B cell (primary cell): ENCODE data around the gene PRKX. TPM values are rescaled to one million over a fixed set of nuclear protein-coding genes. Genes with fewer than 3 reads are reported as not detected.

Source experiments
- ATAC-seq: fragments of 200-7000 bp; cut with Tn5 transposase; one replicate; pipeline ENCODE4 v1.10.0; 2021; ENCODE audit warnings: low read depth, mild to moderate bottlenecking, moderate number of reproducible peaks, moderate library complexity
- CTCF ChIA-PET: fragments of 350-600 bp; sonication (Branson Sonifier 250); formaldehyde crosslinking; loops from one replicate; lab custom pipeline; 2021; ENCODE audit warnings: antibody characterized with exemption, inconsistent platforms; lab: Charles Lee
- POLR2A ChIA-PET: fragments of 350-600 bp; sonication (Branson Sonifier 250); formaldehyde crosslinking; loops from one replicate; lab custom pipeline; 2021; ENCODE audit warnings: antibody characterized with exemption; lab: Charles Lee
- DNase-seq: peaks from one replicate; pipeline ENCODE4 v3.0.0; 2013
- H2AFZ ChIP-seq: 2 replicates; pipeline ENCODE4 v1.6.1; 2012; ENCODE audit warnings: mild to moderate bottlenecking, low read depth, low read length; ENCODE audit not compliant: insufficient read depth, poor library complexity, severe bottlenecking
- H3K27ac ChIP-seq, 2 donors: 1 replicate in 1 of 2; 2 replicates in 1 of 2; pipeline ENCODE4 v1.5.1; 2012 to 2013; ENCODE audit warnings: low read length in 2 of 2, mild to moderate bottlenecking in 2 of 2, moderate library complexity in 1 of 2
- H3K27me3 ChIP-seq, 4 experiments: fragments of 200-600 bp in 1 of 4; sonication (generic) in 1 of 4; replicated peaks in 1 of 4; 1 replicate in 2 of 4; 2 replicates in 2 of 4; pipeline versions ENCODE4 v1.6.1 to v1.7.0; 2013 to 2016; ENCODE audit warnings: low read length in 3 of 4, mild to moderate bottlenecking in 2 of 4, mixed read lengths in 1 of 4, moderate library complexity in 1 of 4; ENCODE audit not compliant: insufficient read depth in 4 of 4, control insufficient read depth in 3 of 4; ENCODE audit errors: control extremely low read depth in 1 of 4
- H3K36me3 ChIP-seq, 2 experiments: replicated peaks in 1 of 2; 1 replicate in 1 of 2; 2 replicates in 1 of 2; pipeline versions ENCODE4 v1.6.1 to v1.7.1; 2013; ENCODE audit warnings: low read length in 1 of 2; ENCODE audit not compliant: insufficient read depth in 2 of 2, control insufficient read depth in 1 of 2; ENCODE audit errors: control extremely low read depth in 1 of 2, extremely low read depth in 1 of 2
- H3K4me1 ChIP-seq, 2 donors: fragments of 200-600 bp in 1 of 2; sonication (generic) in 1 of 2; 1 replicate in 1 of 2; 2 replicates in 1 of 2; pipeline versions ENCODE4 v1.5.1 to v1.6.1; 2013 to 2017; ENCODE audit warnings: low read length in 2 of 2; ENCODE audit not compliant: control insufficient read depth in 2 of 2, insufficient read depth in 2 of 2
- H3K4me2 ChIP-seq: replicated peaks from 2 replicates; pipeline ENCODE3; 2012; ENCODE audit warnings: mild to moderate bottlenecking, low read depth, low read length; ENCODE audit not compliant: poor library complexity, severe bottlenecking
- H3K4me3 ChIP-seq, 5 experiments: fragments of 200-600 bp in 1 of 5; sonication (generic) in 1 of 5; 1 replicate in 3 of 5; 2 replicates in 2 of 5; pipeline versions ENCODE4 v1.5.1 to v1.7.0; 2011 to 2016; ENCODE audit warnings: low read length in 4 of 5, mild to moderate bottlenecking in 4 of 5, low read depth in 2 of 5, control low read depth in 1 of 5, moderate library complexity in 1 of 5; ENCODE audit not compliant: insufficient read depth in 1 of 5; ENCODE audit errors: control extremely low read depth in 1 of 5, extremely low read depth in 1 of 5
- H3K79me2 ChIP-seq: fragments of 200-600 bp; sonication (generic); one replicate; pipeline ENCODE4 v1.6.0; 2016; ENCODE audit warnings: low read length; ENCODE audit not compliant: control insufficient read depth, insufficient read depth
- H3K9ac ChIP-seq: fragments of 200-600 bp; sonication (generic); 2 replicates; pipeline ENCODE4 v1.6.1; 2017; ENCODE audit warnings: mild to moderate bottlenecking, low read length, moderate library complexity
- H3K9me3 ChIP-seq, 3 donors: one replicate each; pipeline versions ENCODE4 v1.6.1 to v1.7.1; 2013; ENCODE audit warnings: low read length in 2 of 3; ENCODE audit not compliant: control insufficient read depth in 2 of 3, insufficient read depth in 1 of 3; ENCODE audit errors: control extremely low read depth in 1 of 3
- H4K20me1 ChIP-seq: 2 replicates; pipeline ENCODE4 v1.6.0; 2012; ENCODE audit warnings: mild to moderate bottlenecking, low read length; ENCODE audit not compliant: insufficient read depth, control insufficient read depth, poor library complexity, severe bottlenecking
- H3K27ac Mint-ChIP-seq: one replicate; pipeline ENCODE4 v1.8.0; 2021; ENCODE audit warnings: mixed read lengths
- H3K27me3 Mint-ChIP-seq: one replicate; pipeline ENCODE4 v1.8.0; 2021; ENCODE audit warnings: mixed read lengths
- H3K4me1 Mint-ChIP-seq: one replicate; pipeline ENCODE4 v1.8.0; 2021; ENCODE audit warnings: mixed read lengths
- H3K4me3 Mint-ChIP-seq: one replicate; pipeline ENCODE4 v1.8.0; 2021; ENCODE audit warnings: mixed read lengths
- H3K9me3 Mint-ChIP-seq: one replicate; pipeline ENCODE4 v1.8.0; 2022; ENCODE audit warnings: mixed read lengths; ENCODE audit not compliant: insufficient read depth
- EZH2 ChIP-seq: IDR thresholded peaks from 2 replicates; pipeline ENCODE4 v1.6.1; 2012; ENCODE audit warnings: borderline replicate concordance, low read depth, mild to moderate bottlenecking, moderate library complexity, low read length; ENCODE audit not compliant: insufficient read depth, poor library complexity, severe bottlenecking
- WGBS: methylation state at CpG from one replicate; pipeline ENCODE4 v1.1.5; 2013; ENCODE audit warnings: missing lambda C conversion rate; ENCODE audit not compliant: insufficient coverage; 5-methylcytosine and 5-hydroxymethylcytosine counted together
- intact Hi-C: fragments of 100-400 bp; cut with micrococcal nuclease; formaldehyde crosslinking; loops from one replicate; pipeline ENCODE4 v1.10.0; 2022
- polyA plus RNA-seq: library from polyadenylated mRNA; depleted of rRNA; stranded (reverse); fragments of >200 nt; gene quantifications from 2 replicates; pipeline ENCODE4 v1.2.3, GENCODE V29; 2012
- total RNA-seq, 2 donors: library from RNA; stranded (reverse); fragments of 120-200 nt in 1 of 2; gene quantifications; 1 replicate in 1 of 2; 2 replicates in 1 of 2; pipeline versions ENCODE4 v1.2.3 to v1.2.4, GENCODE V29; 2013 to 2022
- TF ChIP-seq, protein P1 (sequence below): fragments of 200-600 bp; IDR thresholded peaks from one replicate; pipeline ENCODE4 v1.8.0; 2022; ENCODE audit warnings: antibody characterized with exemption, mild to moderate bottlenecking

The PRKX gene
- total and polyA plus RNA-seq, 2 donors (not counting 1 experiment from before 2014, with no cell fraction given), result 26.2 to 52.5 TPM

DNA sequence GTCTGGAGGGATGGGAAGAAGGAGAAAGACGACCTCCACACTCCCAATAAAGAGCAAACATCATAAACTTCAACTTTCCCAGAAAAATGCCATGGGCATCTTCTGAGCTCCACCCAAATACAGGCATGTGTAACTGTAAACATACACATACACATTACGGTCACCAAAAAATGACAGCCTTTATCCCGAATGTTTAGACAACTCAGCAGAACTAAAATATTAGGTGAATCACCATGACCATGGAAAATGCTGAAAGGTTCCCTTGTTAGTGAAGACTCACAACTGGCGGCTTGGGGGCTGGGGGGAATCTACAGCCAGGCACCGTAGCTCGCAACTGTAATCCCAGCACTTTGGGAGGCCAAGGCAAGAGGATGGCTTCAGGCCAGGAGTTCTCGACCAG is 33.0 kb downstream of the PRKX start:
- H3K79me2 ChIP-seq, result peaks cover 69% of the 10 kb centered on the region
- no peak overlapping the region for H3K4me3 ChIP-seq
- H3K4me2 ChIP-seq, result no peak overlapping the region
- WGBS, result no CpG with 5 or more reads among the region's 7 CpGs
- intact Hi-C loops, result no loop called here
- TF ChIP-seq, protein P1, sequence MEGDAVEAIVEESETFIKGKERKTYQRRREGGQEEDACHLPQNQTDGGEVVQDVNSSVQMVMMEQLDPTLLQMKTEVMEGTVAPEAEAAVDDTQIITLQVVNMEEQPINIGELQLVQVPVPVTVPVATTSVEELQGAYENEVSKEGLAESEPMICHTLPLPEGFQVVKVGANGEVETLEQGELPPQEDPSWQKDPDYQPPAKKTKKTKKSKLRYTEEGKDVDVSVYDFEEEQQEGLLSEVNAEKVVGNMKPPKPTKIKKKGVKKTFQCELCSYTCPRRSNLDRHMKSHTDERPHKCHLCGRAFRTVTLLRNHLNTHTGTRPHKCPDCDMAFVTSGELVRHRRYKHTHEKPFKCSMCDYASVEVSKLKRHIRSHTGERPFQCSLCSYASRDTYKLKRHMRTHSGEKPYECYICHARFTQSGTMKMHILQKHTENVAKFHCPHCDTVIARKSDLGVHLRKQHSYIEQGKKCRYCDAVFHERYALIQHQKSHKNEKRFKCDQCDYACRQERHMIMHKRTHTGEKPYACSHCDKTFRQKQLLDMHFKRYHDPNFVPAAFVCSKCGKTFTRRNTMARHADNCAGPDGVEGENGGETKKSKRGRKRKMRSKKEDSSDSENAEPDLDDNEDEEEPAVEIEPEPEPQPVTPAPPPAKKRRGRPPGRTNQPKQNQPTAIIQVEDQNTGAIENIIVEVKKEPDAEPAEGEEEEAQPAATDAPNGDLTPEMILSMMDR, result no peak
- no peak for TF ChIP-seq EZH2
- ChIA-PET CTCF (no interaction called here), POLR2A (no interaction called here)
- no peaks in the 10 kb centered on the region for H3K9me3 ChIP-seq
- peaks cover 14% of the 10 kb centered on the region for H3K4me1 Mint-ChIP-seq
- peaks cover 37% of the 10 kb centered on the region for H4K20me1 ChIP-seq
- H3K27me3 Mint-ChIP-seq, result no peaks in the 10 kb centered on the region
- ATAC-seq, result no peak
- no peak overlapping the region for H2AFZ ChIP-seq
- no peaks in the 10 kb centered on the region for H3K27me3 ChIP-seq
- H3K27ac Mint-ChIP-seq, result no peak overlapping the region
- no peaks in the 10 kb centered on the region for H3K9me3 Mint-ChIP-seq
- no peaks in the 10 kb centered on the region for H3K36me3 ChIP-seq
- H3K9ac ChIP-seq, result no peak overlapping the region
- no peaks in the 10 kb centered on the region for H3K4me1 ChIP-seq
- DNase-seq, result no peak
- H3K27ac ChIP-seq, result no peak overlapping the region
- H3K4me3 Mint-ChIP-seq, result no peak overlapping the region

DNA sequence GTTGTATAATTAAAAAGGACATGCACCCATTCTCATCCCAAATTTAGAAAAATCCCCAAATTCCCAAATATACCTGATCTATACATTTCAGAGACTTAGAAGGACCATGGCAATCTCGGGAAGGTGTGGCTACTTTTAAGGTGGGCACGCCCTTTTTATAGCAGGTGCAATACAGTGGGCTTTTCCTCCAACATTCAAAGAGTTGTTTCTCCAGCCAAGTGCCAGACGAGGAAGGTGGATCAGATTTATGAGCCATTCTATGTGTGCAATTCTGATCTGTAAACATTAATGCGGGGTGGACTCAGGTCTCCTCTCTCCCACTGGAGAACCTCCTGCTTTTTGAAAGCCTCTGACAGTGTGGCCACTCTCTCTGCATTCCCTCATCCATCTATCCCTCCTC is 33.8 kb downstream of the PRKX start:
- Histone ChIP-seq H3K79me2 (peaks cover 65% of the 10 kb centered on the region), H3K4me2 (no peak overlapping the region), H3K36me3 (no peaks in the 10 kb centered on the region), H4K20me1 (peaks cover 44% of the 10 kb centered on the region), H3K27ac (no peak overlapping the region), H3K9me3 (no peaks in the 10 kb centered on the region), H3K9ac (no peak overlapping the region), H3K4me1 (no peaks in the 10 kb centered on the region), H2AFZ (no peak overlapping the region), H3K4me3 (no peak overlapping the region), H3K27me3 (no peaks in the 10 kb centered on the region)
- no peak overlapping the region for H3K27ac Mint-ChIP-seq
- intact Hi-C loops, result no loop called here
- TF ChIP-seq EZH2, result no peak
- TF ChIP-seq, protein P1, result no peak
- ChIA-PET POLR2A (no interaction called here), CTCF (no interaction called here)
- no peak for DNase-seq
- H3K27me3 Mint-ChIP-seq, result no peaks in the 10 kb centered on the region
- no peaks in the 10 kb centered on the region for H3K9me3 Mint-ChIP-seq
- H3K4me1 Mint-ChIP-seq, result peaks cover 11% of the 10 kb centered on the region
- 100% methylated on average over 2 of the region's 4 CpGs for WGBS
- ATAC-seq, result no peak
- H3K4me3 Mint-ChIP-seq, result no peak overlapping the region
